ENCODE data around the gene DPP4.
"Not testable (repeated sequence)": the region's sequence is repeated elsewhere in the genome, so short reads cannot be mapped to it uniquely, and the experiment has no call there.

Gene DPP4

DNA sequence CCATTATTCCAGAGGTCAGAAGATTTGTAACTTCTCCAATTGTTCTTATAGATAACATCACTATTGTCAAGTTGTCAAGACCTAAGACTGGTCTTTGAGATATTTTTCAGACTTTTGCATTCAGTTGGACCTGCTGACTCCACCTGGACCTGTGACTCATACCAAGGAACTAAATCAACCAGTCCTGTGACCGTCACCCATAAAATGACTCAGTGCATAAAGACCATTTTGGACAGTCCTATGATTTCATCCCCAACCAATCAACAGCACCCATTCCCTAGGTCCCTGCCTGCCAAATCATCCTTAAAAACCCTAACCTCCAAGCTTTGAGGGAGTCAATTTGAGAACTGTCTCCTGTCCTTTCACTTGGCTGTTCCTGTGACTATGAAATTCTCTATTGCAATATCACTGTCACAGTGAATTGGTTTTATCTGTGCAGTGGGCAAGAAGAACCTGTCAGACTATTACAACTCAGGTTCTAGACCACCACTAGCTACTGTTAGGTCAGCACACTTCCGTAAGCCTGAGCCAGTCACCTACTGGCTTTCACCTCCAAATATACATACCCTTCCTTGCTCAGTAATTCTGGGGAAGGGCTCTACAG is 17.1 kb downstream of the DPP4 start:
- no peak for DNase-seq

DNA sequence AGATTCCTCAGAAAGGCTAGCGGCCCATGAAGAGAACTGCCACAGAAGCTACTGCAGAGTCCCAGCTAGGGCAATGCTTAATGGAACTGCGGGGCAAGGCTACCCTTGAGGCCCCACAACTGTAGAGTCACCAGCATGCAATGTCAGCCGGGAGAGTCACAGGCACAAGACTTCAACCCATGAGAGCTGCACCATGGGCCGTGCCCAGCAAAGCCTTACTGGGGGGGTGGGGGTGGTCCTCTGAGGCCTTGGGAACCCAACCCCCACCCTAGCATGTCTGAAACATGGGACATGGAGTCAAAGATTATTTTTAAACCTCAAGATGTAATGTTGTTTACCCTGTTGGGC is 20.2 kb downstream of the DPP4 start:
- no peak for DNase-seq

DNA sequence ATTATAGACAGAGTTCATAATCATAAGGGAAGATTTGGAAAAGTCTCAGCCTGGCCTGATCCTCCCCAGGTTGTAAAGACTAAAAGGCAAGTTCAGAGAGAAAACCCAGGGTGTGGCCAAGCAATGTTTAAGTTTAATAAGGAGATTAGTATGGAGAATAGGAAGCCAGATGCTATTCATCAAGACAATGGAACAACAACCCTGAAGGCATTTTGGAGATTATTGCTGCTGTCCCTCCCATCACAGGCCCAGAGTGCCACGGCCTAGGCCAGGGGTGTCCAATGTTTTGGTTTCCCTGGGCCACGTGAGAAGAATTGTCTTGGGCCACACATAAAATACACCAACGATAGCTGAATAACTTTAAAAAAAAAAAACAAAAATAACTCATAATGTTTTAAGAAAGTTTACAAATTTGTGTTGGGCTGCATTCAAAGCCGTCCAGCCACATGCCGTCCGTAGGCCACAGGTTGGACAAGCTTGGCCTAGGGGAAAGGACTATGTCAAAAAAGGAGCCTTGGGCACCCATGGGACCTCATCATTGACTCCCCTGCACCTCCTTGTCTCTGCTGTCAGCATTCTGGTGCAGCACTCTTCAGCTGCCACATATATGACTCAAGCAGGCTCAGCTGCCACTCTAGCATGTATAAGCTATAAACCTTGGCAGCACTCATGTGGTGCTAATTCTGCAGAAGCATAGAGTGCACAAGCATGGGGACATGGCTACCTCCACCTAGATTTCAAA is 20.8 kb downstream of the DPP4 start:
- DNase-seq, result no peak

DNA sequence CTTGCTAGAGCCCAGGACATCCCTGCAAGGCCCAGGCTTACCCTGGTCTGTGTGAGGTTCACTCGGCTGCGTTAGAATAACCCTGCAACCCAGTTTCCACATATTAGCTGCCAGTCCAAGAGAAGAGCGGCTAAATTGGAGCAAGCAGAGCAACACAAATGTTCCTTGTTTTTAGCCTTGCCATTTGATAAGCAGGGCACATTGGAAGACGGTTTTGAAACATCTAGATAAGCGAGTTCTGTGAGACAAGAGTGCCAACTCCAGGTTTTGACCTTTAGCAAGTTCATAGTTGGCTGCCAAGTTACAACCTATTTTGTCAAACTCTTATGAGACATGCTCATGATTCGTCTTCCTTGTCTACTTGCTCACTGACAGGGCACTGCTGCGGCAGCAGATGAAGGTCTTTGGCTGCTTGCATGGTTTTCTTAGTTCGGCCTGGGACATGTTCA is 23.5 kb downstream of the DPP4 start:
- DNase-seq, result no peak

DNA sequence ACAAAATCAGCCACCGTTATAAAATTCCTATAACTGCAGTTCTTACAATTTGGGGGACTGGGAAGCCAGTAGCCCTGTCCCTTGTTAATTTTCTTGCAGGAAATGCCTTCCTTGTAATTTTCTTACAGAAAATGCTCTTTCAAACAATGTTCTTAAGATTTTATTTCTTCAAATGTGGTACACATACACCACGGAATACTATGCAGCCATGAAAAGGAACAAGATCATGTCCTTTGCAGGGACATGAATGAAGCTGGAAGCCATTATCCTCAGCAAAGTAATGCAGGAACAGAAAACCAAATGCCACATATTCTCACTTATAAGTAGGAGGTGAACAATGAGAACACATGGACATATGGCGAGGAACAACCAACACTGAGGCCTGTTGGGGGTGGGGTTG is 24.9 kb downstream of the DPP4 start:
- not testable (repeated sequence) for DNase-seq

DNA sequence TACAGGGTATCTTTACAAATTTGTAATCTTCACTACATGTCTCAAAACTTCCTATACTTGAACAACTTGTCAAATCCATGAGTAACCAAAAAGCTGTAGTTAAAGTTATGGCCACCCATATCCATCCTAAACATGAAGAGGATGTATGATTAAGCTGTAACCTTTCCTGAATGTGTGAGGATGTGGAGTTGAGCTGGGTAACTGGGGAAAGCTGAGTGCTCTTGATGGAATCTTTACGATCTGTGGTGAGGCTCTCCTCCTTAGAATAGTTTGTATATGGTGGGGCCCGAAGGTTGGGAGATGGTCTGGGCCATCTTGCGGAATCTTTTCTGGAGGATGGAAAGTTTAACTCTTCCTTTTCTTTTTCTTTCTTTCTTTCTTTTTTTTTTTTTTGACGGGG is 29.4 kb downstream of the DPP4 start:
- no peak for DNase-seq

DNA sequence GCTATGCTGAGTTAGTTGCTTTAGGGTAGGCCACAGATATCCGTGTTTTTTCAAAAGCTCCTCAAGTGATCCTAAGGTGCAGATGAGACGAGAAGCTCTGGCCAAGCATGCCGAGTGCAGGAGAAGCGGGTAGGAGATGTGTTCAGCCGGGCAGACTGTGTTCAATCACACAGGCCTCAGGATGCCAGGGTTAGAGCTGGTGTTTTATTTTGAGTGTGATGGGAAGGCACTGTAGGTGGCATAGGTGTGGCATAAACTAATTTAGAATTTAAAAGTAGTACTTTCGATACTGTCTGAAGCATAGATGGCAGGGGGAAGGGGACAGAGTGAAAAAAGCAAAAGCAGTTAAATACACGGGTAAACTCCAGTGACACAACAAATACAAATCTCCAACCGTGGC is 30.9 kb downstream of the DPP4 start:
- DNase-seq, result no peak

DNA sequence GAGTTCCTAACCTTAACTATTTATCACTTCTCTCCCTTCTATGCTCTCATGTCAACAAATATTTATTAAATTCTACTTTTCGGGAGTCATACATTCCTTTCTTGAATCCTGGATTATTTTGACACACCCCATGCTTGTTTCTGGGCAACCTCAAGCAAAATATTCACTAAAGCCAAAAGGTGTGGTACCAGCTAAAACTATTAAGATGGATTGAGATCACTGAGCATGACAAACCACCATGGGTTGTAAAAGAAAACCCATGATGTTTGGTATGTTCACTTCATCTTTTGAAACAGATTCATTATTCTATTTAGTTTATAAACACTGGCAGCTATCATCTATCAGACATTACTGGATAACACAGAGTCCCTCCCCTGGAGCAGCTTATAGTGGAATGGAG is 32.5 kb downstream of the DPP4 start:
- DNase-seq, result no peak

DNA sequence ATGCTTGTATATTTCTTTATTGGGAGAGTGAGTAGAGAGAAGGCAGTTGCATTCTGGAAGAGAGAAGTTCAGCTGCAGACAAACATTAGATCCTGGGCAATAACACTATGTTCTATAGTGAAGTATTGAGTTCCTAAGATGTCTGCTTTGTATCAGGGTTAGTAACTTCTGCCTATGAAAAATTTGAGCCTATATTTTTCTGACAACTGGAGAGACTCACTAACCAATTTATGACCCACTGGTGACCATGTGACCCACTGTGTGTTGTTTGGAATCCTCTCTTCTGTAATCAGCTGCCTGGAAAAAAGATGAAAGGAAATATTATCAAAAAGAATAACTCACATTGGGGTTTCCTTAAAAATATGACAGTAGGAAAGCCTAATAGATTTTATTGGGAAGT is 35.3 kb downstream of the DPP4 start:
- DNase-seq, result no peak

DNA sequence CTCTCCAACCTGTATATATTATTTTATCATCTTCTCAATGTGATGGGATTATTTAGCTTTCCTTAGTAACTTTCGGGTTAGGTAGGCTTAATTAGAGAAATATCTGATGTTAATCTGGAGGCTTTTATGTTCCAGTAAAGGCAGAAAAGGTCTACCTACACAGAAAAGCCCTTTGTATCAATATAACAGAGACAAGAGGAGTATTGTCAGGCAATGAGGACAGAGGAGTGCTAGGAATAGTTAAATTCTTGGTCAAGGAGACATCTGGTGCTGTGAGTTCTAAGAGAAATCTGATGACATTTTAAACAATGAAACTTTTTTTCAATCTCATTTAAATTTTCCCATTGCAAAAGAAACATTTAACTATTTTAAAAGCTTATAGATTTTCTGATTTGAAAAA is 36.1 kb downstream of the DPP4 start:
- no peak for DNase-seq

DNA sequence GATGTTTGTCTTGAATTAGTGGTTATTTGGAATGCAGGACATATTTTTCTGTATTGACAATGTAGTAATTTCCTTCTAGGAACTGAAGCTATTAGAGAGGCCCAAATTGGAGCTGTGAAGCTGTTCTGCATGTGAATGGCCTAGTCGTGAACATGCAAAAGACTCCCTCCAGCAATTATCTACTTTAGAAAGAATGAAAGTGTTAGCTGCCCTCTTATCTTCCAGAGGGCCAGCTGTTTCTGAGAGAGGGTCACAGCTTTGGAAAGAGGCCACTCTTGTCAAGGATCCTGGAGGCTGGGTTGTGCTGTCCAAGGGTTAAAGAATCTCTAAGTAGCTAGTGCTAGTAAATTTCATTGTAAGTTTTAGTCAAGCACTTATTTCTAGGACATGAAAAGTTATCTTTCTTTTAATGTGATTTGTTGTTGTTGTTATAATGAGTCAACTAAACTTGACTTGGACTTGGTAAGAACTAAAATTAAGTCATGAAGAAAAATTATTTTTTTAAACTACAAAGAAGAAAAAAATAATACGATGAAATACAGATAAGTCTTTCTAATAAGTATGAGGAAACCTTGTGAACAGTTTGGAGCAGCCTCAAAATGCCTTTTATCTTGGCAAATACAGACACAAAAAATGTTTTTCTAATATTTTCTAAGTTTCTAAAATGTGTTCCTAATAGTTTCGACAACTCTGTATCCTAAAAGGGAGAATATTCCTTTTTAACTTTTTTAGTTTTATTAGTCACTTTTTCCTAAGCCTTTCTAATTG is 36.8 kb downstream of the DPP4 start:
- no peak for DNase-seq

DNA sequence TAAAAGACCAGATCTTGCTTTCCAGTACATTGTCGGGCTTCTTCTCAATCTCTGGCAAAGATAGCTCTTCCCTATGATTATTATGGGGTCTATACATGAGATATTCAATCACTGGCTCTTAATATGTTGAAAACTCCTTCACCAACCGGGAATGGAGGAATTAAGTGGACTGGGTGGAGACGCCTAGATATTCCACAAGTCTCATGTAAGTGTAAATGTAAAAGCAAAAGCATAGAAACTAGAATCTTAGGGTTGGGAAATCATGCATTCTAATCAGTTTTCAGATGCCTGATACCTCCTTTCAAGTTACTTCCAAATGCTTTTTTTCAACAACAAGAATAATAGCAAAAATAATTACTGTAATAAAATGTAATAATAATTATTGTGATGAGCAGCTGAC is 38.0 kb downstream of the DPP4 start:
- DNase-seq, result no peak

DNA sequence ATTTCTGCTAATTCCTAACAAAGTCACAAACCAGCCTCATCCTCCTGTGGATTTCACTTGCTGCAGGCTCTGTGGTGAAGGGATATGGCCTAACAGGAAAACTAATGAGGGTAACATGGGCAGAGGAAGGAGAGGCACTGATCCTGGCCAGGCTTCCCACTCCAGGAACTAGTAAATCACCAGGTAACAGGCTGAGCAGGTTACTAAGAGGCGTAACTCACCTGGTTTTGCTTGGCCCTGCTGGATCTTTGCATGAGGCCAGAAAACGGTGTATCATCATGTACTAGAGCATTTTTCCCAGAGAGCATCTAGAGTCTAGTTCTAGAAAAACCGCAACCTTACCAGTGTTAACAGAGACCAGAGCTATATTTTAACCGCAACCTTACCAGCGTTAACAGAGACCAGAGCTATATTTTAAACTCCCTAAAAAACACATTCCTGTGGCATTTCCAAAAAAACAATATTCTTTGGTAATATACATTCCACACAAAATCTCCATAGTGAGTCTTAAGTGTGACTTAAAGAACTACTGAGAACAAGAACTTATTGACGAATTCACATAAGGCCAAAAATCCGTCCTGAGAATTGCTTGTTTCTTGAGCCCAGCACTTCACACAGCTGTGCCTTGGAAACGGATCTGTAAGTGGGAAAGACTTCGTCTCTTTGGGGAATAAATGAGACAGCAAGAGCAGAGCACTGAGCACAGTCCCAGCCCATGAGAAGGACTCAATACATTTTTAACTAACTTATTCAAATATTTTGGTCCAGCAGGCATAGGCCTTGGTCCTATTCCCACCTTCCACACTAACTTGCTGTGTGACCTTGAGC is 43.4 kb downstream of the DPP4 start:
- DNase-seq, result no peak

DNA sequence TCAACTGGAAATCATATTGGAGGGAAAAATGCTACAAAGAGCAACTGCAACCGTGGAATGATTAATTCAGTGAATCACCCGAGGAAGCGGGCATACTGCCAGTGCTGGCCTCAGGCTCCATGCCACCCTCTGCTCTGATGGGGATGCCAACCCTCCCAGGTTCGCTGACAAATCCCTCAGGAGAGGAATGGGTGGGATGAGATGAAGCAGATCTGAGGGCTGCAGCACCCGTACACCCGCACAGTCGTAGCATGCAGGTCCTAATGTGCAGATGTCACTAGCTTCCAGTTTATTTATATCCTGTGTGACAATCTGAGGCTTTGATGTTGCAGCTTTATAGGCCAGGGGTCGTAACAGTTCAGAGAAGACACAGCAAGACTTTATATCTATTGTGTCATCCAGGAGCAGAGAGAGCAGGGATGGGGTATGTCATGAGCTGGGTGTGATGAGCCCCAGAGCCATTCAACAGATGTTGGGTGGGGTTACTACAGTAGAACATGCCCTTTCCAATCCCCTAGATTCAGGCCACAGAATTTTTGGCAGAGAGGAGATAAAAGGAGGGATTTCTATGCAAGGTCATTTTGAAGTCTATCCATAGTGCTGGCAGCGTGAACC is 44.6 kb downstream of the DPP4 start:
- no peak for DNase-seq

DNA sequence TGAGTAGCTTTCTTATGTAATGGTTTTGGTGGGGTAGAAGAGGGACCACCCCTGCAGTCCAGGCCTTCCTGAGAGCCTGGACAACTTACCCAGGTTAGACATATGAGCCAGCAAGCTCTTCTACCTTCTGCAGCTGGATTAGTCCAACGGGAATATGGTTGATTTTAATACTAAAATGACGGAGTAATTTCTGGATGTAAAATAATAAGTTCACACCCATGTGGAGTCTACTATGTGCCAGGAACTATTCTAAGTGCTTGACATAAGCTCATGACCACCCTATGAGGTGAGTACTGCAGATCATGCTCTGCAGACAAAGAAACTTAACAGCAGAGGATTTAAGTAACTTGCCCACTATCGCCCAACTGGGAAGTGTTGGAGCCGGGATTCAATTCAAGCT is 45.5 kb downstream of the DPP4 start:
- no peak for DNase-seq

DNA sequence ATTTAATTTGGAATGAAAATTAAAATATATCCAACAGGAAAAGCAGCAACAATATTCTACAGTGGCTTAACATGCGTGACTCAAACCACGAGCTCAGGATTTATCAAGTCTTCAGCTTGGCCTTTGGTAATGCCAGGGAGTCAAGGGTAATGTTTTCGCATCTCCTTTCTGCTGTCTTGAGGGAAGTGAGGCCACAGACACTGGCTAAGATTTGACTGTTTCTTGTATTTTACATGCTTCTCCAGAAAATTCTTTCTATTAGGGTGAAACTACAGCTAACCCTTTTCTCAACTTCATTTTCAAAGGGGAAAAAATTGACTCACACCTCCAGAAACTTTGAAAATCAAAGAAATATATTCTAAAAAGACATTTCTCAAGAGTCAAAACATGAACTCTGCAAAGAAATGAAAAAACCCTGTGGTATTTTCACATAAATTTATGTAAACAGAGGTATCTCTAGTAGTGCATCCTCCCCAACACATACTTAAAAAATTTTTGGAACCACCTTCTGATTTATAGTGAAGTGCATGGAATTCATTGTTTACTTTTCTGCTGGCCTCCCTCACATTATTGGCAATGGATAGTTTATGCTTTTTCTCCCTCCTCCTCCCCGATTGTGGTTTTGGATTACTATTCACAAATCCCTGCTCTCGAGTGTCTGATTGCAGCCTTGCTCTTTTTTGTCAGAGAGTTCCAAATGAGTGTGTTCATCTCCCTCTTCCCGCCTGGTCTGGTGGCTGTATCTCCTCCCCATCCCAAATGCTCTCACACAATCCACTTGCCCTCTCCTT is 48.7 kb downstream of the DPP4 start:
- DNase-seq, result no peak

DNA sequence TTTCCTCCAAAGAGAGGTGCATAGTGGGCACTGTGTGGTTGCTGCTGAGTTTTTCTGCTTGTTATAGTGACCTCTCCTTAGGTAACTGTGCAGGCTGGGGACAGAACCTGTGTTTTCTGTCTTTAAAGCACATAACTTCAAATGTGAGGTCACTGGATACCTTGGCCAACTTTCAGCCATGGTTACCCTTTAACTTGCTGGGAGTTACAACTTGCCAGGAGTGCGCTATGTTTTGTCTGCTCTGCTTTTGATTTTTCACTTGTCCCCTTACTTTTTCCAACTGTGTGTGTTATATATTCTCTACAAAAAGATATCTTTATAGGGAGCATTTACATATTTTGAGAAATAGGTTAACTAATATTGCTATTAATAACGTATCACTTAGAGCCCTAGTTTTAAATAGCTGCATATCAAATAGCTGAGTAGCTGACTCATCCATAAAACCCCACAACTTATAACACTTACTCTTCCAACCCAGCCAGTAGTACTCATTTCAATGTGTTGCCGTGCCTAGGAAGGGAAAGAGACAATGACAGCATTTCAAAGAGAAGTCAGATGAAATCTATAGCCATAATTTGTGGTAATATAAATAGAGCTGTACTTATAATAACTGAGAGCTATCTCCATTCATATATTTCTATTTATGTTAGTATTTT is 51.6 kb downstream of the DPP4 start:
- DNase-seq, result no peak

DNA sequence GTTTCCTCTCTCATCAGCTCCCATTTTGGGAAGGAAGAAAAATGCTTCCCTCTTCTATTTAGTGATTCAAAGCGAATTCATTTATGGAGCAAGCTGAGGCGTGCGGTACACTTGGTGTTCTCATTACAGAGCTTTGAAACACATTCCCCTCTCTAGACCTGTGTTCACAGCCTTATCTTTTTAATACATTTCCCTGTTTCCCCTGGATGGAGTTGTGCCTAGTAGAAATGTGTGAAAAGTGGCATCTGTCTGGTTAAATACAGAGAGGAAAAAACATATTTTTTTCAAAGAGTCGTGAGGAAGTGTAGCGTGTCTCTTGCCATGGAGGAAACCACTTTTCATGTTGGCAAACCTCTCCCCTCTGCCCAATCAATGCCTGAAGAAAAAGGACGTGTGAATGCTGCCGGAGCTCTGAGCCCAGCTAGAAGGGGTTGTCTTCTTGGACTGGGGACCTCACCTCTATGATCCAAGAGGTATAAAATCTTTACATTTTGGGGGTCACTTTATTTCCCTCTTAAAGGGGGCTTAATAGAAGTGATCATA is 52.4 kb downstream of the DPP4 start:
- no peak for DNase-seq

DNA sequence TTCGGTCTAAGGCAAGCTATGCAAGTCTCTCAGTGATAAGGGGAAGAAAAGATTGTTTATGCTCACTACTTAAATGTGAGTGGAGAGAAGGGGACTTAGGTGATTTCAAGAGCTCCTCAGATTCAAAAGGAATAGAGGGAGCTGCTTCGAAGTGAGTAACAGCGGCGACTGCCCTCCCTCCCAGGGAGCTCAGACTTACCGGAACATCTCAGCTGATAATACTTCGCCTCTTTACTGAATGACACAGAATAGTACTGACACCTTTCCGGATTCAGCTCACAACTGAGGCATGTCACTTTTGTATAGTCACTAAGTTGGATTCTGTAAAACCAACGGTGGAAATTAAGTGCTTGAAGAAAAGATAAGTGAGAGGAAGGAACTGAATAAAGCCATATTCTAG is 55.5 kb downstream of the DPP4 start:
- DNase-seq, result no peak

DNA sequence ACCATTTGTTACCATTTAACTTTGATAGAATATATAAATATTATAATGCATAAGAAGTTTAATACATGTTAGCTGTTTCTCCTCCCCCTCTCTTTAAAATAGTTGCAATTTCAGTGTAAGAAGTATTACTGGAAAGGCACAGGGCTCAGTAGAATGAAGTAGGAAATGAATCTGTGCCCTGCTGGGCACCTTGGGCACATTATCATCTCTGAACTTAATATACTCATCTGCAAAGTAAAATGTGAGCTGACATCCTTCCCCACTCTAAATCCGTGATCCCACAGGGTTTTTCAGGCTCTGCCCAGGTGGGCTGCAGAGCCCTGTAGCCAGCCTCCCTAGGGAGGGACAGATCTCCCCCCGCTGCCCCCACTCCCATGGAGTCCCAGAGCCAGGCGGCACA is 56.8 kb downstream of the DPP4 start:
- no peak for DNase-seq

DNA sequence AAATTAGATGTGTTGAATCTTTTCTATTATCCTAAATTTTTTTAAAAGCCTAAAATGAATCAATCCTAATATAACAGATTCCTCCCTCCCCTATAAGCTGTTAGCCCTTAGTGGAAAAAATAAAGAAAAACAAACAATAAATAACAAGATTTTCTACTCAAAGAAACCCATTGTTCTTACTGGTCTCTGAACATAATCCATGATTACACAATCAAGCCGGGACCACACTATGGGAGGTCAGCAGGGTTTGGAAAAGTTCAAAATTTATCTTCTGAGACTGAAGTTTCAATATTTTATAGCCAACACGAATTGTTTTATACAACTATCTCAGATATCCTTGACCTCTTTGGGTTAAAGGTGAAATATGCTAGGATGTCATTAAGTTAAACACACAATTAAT is 57.9 kb downstream of the DPP4 start:
- DNase-seq, result no peak

Measured in suppressor macrophage treated with lipopolysaccharide for 4 hours (primary cell).